HG03469 (cell line): ENCODE data around the gene BRDT.

Experiments used
- ATAC-seq: cut with Tn5 transposase; IDR thresholded peaks from one replicate; pipeline ENCODE4 v1.9.1; 2021; ENCODE audit warnings: mild to moderate bottlenecking, moderate library complexity, moderate number of reproducible peaks; ENCODE audit not compliant: unreplicated experiment

BRDT gene

DNA sequence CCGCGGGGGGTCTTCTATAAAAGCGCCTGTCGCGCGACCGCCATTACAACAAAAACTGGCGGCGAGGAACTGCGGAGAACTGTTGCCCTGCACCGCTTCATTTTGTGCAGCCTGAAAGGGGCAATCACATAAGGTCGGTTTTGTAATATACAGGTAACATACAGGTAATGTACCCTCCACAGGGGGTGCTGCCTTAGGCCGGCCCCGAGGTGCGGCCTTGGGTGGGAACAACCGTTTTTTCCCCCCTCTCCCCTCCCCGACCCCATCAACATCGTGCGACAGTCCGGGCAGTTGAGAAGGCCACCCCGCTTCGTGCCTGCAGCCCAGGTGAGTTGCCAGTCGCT is at the start of gene BRDT:
Gene BRDT (plus strand): TSS at position 46 of the 344 bp plus-strand sequence. CDS start 13,354 bp downstream, outside the sequence.
- no peak for ATAC-seq

DNA sequence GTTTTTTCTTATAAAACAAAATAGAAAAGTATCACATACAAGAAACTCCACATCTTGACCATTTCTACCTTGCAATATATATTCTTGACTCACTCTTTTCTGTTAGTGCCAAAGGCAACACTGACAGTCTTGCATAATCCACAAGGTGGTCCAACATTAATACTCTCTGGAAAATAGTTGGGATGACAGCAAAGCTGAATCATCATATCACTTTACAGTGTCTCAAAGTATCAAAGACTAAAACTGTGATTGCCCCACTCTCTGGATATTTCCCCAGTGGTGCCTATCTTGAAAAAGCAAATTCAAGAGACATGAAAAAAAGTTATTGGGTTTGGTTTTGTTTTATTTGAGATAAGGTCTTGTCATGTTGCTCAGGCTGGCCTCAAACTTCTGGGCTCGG is 48.6 kb upstream of the BRDT start:
- ATAC-seq: no peak

DNA sequence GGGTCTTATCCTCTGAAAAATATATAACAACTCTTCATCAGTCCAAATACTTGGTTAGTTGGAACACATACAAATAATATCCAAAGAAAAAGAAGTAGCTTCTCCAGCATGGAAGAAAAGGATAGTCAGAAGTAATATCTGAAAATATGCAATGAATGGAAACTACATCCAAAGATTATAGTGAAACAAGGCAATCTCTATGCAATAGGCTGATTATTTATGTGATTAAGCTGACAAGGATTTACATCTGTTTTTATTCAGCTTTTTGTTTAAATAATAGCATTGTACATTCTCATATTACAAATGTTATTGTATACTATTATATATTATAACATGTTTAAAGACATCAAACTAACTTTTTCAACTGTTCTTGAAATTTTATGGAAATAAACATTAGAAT is 48.0 kb upstream of the BRDT start:
- ATAC-seq: no peak

DNA sequence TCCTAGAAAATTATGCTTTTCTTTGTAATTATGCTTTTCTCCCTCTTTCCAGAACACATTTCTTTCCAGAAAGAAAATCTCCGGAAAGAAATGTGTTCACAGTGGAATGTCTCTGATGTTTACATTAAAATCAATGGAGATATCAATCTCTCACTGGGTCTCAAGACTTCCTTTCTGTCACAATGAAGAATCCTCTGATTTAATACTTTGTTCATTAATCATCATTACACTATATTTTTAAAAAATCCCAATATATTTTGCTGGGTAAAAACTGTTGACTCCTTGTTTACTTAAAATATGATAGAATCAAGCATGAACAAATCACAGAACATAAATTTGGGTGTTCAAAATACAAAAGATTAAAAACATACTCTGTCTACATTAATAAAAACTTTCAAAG is 36.9 kb upstream of the BRDT start:
- no peak for ATAC-seq

DNA sequence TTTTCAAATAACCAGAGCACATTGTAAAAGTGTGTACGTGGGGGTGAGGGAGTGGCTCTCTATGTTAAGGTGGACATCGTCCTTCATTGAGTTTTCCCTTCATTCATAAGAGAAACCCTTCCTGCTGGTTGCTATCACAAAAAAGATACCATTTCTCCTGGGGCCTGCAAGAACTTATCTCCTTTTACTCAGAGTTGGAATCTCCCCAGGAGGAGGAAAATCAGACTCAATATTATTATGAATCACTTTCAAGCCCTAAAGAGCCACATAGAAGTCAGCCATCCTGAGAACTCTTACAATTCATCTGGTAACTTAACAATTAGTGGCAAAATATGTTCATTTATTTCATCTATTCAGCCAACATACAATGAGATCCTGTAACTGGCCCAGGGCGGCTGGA is 36.2 kb upstream of the BRDT start:
- ATAC-seq: no peak

DNA sequence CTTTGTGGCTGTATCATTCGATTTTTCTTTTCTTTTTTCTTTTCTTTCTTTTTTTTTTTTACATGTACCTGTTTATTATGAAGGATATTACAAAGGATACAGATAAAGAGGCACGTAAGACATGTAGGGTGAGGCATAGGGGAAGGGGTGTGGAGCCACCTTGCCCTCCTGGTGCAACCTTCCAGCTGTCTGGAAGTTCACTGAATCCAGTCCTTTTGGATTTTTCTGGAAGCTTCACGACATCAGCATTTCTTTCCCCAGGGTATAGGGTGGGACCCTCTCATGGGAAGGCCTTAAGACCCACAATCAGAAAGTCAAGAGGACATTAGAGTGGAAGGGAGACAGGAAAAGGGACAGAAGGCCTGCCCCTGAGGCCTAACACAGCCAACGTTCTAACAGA is 33.2 kb upstream of the BRDT start:
- no peak for ATAC-seq

DNA sequence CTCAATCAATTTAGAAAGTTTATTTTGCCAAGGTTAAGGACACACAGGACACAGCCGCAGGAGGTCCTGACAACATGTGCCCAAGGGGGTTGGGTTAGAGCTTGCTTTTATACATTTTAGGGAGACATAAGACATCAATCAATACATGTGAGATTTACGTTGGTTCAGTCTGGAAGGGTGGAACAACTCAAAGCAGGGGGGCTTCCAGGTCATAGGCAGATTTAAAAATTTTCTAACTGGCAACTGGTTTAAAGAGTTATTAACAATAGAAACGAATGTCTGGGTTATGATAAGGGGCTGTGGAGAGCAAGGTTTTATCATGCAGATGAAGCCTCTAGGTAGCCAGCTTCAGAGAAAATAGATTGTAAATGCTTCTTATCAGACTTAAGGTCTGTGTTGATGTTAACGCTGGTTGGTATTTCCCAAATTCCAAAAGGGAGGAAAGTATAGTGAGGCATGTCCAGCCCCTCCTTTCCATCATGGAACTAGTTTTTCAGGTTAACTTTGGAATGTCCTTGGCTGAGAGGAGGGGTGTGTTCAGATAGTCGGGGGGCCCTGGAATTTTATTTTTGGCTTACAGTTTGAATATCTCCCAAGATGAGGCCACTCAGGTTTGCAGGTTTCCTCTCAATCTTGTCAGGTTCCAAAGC is 32.3 kb upstream of the BRDT start:
- ATAC-seq: no peak

DNA sequence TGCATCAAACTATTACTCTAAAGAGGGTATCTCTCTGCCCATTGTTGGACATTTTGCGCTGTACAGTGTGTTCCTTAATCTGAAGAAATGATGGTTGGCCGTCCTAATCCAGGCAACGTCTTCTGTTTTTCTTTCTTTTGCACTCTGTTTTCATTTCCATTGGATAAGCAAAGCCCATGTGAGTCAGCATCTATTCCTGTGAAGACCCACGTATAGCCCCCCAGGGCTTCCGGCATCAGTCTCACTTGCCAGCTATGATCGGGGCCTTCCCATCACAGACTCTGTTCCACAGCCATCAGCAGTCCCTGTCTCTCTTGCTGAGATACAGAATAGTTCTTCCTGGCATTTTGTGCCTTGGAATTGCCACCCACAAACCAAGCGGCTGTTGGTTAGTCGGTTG is 29.2 kb upstream of the BRDT start:
- ATAC-seq: no peak

DNA sequence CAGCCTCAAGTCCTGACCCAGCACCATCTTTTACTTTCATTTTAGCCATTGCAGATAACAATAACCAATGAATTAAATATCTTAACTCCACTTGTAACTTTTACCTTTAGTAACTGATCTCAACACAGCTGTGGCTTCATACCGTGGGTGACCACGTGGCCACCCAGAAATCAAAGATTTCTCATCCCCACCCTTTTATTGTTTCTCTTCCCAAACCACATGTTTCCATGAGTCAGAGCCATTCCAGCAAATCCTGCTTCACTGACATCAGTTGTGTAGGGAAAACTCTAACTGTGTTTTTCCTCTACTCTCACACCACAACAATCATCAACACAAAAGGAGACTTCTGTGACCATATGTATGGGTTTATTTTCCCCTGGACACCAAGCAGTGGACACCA is 25.1 kb upstream of the BRDT start:
- ATAC-seq: no peak

DNA sequence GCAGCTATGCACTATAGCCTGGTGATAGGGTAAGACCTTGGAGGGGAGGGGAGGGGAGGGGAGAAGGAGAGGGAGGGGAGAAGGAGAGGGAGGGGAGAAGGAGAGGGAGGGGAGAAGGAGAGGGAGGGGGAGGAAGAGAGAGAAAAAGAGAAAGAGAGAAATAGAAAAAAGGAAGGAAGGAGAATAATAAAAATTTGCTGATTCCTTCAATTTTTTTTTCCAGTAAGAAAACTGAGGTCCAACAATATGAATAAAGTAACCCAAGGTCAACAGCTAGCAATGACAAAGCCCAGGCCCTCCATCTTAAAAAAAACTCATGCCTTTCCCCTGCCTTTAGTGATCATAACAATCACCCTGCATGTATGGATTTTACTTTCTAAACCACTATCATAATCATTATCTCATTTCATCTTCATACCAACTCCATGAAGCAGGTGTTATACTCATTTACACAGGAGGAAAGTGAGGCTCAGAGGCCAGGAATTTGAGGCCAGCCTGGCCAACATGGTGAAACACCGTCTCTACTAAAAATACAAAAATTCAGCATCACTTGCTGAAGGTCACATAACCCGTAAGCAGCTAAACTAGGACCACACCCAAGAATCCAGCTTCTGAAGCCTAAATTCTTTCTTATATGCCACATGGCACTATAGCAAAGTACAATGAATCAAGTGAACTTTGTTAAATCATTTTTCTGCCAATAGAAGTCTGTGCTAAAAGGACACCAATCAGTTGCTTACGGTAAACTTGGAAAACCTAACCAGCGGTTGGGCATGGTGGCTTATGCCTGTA is 23.4 kb upstream of the BRDT start:
- no peak for ATAC-seq

DNA sequence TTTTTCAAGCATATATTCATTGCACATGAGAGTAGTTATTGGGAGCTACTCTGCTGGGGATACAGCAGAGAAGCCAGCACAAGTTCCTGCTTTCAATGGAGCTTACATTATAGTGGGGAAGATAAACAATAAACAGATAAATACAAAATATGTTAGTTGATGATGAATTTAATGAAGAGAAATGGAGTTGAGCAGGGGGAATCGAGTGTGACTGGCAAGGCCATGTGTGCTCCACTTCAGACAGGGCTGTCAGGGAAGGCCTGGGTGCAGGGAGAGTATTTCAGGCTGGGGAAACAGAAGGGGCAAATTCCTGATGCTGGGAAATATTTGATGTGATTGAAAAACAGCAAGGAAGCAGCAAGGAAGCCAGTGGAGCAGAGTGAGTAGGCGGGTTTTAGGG is 21.2 kb upstream of the BRDT start:
- no peak for ATAC-seq

DNA sequence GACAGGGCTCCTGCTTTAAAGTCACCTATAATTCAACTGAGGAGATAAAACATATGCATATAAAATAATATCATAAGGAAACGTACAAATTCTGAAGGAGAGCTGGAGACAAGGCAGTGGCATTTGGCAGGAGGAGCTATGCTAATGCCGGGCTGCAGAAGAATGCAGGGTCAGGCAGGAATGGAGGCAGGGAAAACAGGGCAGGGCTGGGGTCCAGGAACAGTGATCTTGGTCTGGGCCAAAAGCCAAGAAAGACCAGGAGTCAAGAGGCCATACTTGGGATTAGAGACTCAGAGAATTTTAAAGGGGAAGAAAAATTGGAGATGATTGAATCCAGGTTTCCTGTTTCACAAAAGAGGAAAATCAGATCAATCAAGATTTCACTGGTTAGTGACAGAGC is 20.0 kb upstream of the BRDT start:
- ATAC-seq: no peak

DNA sequence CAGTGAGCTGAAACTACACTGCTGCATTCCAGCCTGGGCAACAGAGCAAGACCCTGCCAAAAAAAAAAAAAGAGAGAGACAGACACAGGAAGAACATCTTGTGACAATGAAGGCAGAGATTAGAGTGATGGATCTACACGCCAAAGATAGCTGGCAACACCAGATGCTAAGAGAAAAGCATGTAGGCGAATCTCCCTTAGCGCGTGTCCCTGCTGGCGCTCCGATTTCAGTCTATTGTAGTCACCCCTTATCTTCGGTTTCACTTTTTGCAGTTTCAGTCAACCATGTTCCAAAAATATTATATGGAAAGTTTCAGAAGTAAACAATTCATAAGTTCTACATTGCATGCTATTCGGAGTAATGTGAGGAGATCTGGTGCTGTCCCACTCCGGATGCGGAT is 11.6 kb upstream of the BRDT start:
- no peak for ATAC-seq

DNA sequence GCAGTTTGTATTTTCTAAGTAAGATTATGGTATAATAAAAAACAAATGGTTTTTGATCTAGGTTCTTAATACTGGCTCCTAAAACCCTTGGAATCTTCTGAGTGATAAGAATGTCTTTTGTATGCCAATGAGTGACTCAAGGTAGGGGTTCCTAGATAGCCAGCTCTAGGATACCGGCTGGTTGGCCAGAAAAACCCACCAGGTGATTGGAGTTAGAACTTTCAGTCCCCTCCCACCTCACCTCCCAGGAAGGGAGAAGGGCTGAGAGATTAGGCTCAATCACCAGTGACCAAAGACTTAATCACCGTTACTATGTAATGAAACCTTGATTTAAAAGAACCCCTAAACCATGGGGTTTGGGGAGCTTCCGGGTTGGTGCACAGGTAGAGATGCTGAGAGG is 8.7 kb upstream of the BRDT start:
- no peak for ATAC-seq

DNA sequence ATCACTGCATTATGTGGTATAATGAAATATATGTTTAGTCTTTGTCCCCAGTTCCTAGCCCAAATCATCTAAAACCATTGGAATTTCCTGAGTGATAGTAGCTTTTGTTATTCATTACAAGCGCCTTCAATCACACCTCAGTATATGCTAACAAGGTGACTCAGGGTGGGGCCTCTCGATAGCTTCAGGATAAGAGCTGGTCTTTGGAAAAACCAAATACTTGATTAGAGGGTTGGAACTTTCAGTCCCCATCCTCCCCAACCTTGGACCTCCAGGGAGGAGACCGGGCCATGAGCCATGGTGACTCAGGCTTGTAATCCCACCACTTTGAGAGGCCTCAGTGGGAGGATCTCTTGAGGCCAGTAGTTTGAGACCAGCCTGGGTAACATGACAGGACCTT is 5.1 kb upstream of the BRDT start:
- ATAC-seq: no peak

DNA sequence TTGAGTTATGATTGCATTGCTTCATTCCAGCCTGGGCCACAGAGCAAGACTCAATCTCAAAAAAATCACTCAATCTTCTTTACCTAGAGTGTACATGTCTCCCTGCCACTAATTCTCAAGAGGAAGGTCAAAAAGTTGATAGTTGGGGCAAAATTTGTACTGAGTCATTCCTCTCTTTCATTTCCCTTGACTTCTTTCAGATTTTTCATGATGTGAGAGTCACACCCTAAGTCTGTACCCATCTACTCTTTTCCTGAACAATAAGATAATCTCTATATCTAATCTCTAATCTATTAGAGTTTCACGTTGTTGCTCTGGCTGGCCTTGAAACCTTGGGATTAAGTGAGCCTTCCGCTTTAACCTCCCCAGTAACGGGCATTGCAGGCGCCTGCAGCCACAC is 1.1 kb upstream of the BRDT start:
- no peak for ATAC-seq

DNA sequence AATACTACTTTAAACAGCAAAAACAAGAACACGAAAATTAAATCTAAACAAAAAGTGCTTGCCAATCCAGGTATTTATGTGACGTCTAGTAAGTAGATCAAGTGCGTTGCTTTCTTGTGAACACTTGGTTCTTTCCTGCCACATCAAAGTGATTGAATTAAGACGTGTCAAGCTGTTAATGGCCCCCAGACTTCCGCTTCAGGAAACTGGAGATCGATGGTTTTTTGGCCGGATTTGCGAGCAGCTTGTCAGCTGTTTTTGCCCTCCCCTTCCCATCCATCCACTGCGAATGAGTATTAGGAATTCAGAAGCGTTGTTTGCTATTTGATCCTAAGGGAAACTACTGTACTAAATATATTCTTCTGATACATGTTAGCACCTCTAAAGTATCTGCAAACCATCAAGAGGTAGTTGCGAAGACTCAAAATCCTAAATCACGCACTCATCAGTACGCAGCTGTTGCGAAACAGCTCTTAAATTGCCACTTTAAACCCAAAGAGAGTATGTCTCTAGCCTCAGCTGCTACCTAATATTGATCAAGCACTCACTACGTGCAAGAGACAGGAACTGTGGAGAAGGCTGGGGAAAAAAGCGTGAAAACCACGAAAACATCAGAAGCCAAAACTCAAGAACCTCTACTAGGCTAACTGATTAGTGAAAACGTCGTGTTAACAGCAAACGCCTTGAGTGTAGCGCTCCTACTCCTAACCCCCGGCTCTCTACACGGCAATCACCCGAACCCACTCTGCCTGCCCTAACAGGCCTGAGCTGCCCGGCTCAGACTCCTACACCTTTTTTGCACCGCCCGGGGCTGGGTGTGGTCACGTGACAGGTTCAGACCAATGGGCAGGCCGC is 473 bp upstream of the BRDT start:
- ATAC-seq: no peak

DNA sequence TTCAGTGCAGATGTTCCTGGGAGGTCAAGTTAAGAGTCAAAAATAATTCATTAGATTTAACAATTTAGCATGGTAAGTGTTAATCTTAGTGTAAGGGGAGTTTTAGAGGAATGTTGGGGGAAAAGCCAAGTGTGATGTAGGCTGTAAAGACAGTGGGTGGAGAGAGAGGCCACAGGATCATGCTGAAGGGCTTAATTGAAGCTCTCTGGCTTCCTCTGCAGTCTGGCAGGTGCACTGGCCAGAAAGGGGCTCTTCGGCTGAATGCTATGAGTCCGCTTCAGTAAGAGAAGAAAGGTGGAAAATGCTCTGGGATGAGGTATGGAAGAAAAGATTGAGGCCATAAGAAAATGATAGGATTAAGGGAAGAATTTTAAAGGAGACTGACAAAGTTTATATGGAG is 3.0 kb downstream of the BRDT start:
- ATAC-seq: no peak

DNA sequence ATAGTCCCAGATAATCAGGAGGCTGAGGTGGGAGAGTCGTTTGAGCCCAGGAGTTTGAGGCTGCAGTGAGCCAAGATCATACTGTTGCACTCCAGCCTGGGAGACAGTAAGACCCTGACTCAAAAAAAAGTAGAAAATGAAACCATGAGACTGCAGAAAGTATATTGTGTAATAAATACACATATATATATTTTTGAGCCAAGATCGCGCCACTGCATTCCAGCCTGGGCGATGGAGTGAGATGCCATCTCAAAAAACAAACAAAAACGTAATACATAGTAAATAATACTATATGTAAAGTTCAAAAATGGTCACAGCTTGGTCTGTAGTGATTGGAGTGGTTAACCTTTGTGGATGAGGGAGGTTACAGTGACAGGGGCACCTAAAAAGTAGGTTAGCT is 9.7 kb downstream of the BRDT start:
- ATAC-seq: no peak

DNA sequence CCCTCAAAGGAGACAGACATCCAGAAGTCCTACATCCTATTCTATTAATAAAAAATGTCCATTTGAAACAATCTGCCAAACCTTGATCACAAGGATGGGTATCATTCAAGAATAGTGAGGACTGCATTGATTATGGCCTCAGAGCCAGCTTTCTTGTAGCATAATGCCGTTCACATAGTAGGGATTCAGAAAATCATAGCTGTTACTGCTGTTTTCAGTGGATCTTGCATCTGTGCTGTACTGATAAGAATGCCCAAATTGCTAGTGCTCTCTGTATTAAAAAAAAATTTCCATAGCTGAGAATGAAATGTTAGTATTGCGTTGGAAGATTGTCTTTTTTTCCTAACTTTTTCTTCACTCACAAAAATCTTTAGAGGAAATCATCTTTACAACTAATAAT is 19.1 kb downstream of the BRDT start:
- no peak for ATAC-seq

DNA sequence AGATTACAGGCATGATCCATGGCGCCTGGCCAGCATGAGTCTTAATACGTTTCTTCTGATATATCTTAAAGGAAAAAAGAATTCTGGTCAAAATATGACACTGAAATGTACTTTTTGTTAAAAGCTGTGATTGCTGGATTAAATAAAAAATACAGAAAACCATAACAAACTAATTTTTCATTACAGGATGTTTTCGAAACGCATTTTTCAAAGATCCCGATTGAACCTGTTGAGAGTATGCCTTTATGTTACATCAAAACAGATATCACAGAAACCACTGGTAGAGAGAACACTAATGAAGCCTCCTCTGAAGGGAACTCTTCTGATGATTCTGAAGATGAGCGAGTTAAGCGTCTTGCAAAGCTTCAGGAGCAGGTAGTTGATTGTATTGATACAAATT is 30.2 kb downstream of the BRDT start:
- no peak for ATAC-seq

DNA sequence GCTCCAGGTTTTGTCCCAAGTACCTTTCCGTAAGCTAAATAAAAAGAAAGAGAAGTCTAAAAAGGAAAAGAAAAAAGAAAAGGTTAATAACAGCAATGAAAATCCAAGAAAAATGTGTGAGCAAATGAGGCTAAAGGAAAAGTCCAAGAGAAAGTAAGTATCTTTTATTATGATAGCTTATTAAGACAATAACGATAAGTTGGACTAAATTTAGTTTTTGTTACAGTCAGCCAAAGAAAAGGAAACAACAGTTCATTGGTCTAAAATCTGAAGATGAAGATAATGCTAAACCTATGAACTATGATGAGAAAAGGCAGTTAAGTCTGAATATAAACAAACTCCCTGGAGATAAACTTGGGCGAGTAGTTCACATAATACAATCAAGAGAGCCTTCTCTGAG is 31.5 kb downstream of the BRDT start:
- ATAC-seq: no peak
